ENCODE results near the gene ANKS1B.

GRCh38 chr12:99766408-99766807 is 218.3 kb downstream of the ANKS1B start:
- TF ChIP-seq CTCF (conservative IDR thresholded peaks at IDR 0.05; ENCODE audit: low read depth, low read length) (no peak), MAZ (IDR thresholded peaks at IDR 0.05; ENCODE audit: borderline replicate concordance, low read depth, low read length) (no peak), POLR2A (IDR thresholded peaks at IDR 0.05; ENCODE audit: low read depth, low read length) (no peak), CEBPB (IDR thresholded peaks at IDR 0.05; ENCODE audit: low read depth, low read length) (no peak), RFX5 (IDR thresholded peaks at IDR 0.05; ENCODE audit: low read depth, low read length) (no peak), USF2 (IDR thresholded peaks at IDR 0.05; ENCODE audit: low read depth, low read length) (no peak), MAFK (IDR thresholded peaks at IDR 0.05; ENCODE audit: low read depth, low read length) (no peak), NFE2L2 (IDR thresholded peaks at IDR 0.05; ENCODE audit: low read depth, low read length) (no peak), RCOR1 (IDR thresholded peaks at IDR 0.05; ENCODE audit: insufficient replicate concordance, low read length) (no peak), RAD21 (IDR thresholded peaks at IDR 0.05; ENCODE audit: low read length) (no peak), CHD1 (IDR thresholded peaks at IDR 0.05; ENCODE audit: low read depth, low read length) (no peak), SMC3 (IDR thresholded peaks at IDR 0.05; ENCODE audit: low read depth, low read length) (no peak), MXI1 (IDR thresholded peaks at IDR 0.05; ENCODE audit: borderline replicate concordance, low read depth, low read length) (no peak), FOS (IDR thresholded peaks at IDR 0.05; ENCODE audit: low read depth, low read length) (no peak)

Data from IMR-90 (cell line).